Fibroblast of skin of back (primary cell): Measurements from ENCODE around the gene SENP6.
"Not testable (repeated sequence)": the region's sequence is repeated elsewhere in the genome, so short reads cannot be mapped to it uniquely, and the experiment has no call there.

Experiments
- DNase-seq: peaks from one replicate; pipeline ENCODE4 v3.0.0-alpha.2; 2013

The SENP6 gene

DNA sequence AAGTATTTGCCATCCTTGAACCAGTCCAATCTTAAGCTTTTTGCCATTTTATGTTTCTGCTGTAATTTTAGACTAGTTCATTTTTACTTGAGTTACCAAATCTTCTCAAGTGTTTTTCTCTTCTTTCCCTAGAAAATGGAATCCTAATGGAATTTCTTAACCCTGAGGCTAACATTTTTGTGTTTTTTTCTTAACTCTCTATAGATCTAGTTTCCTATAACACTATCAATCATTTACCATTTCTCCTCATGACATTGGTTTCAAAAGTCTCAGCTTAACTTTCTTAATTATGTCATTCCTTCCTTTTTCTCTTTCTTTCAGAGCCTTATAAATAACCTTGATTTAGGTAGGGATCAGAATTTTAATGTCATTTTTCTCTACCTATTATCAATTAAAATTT is 54.8 kb downstream of the SENP6 start:
- no peak for DNase-seq

- no peak for DNase-seq
These were observed 55.6 kb downstream of the SENP6 start for GRCh38 chr6:75657327-75657726.

GRCh38 chr6:75666592-75666991 is 64.9 kb downstream of the SENP6 start:
- no peak for DNase-seq

DNA sequence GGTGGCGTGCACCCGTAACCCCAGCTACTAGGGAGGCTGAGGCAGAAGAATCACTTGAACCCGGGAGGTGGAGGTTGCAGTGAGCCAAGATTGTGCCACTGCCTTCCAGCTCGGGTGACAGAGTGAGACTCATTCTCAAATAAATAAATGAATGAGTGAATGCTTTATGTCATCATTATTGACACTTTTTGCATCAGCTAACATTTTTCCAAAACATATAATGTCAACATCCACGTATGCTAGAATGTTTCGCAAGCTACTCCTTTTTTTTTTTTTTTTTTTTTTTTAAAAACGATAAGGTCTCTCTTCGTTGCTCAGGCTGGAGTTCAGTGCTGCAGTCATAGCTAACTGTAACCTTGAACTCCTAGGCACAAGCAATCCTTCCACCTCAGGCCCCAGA is 72.2 kb downstream of the SENP6 start:
- DNase-seq: no peak

DNA sequence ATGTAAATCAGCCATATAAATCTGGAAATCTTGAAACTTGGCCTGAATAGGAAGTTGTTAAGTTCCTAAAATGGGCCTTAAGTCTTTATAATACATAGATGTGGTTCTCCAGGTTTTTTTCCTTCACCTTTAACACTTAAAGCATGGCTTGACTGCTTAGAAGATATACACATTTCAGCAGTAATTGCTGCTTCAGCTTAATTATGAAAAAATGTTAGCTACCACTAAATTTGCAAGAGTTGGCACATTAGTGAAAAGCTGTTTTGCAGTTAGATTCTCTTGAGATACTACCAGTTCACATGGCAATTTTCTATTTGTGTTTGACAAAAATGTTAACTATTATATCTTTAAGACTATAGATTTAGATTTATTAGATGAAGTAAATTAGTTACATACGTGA is 74.7 kb downstream of the SENP6 start:
- no peak for DNase-seq

DNA sequence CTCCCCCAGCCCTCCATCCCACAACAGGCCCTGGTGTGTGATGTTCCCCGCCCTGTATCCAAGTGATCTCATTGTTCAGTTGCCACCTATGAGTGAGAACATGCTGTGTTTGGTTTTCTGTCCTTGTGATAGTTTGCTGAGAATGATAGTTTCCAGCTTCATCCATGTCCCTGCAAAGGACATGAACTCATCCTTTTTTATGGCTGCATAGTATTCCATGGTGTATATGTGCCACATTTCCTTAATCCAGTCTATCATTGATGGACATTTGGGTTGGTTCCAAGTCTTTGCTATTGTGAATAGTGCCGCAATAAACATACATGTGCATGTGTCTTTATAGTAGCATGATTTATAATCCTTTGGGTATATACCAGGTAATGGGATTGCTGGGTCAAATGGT is 80.9 kb downstream of the SENP6 start:
- DNase-seq: not testable (repeated sequence)

- DNase-seq: not testable (repeated sequence)
These were observed 81.3 kb downstream of the SENP6 start for GRCh38 chr6:75683005-75683404.

DNA sequence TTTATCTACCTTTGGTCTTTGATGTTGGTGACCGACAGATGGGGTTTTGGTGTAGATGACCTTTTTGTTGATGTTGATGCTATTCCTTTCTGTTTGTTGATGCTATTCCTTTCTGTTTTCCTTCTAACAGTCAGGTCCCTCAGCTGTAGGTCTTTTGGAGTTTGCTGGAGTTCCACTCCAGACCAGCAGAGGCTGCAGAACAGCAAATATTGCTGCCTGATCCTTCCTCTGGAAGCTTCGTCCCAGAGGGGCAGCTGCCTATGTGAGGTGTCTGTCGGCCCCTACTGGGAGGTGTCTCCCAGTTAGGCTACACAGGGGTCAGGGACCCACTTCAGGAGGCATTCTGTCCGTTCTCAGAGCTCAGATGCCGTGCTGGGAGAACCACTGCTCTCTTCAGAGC is 85.9 kb downstream of the SENP6 start:
- not testable (repeated sequence) for DNase-seq

DNA sequence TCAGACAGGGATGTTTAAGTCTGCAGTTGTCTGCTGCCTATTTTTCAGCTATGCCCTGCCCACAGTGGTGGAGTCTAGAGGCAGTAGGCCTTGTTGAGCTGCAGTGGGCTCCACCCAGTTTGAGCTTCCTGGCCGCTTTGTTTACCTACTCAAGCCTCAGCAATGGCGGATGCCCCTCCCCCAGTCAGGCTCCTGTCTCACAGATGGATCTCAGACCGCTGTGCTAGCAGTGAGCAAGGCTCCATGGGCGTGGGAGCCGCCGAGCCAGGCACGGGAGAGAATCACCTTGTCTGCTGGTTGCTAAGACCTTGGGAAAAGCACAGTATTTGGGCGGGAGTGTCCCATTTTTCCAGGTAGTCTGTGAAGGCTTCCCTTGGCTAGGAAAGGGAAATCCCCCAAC is 86.3 kb downstream of the SENP6 start:
- not testable (repeated sequence) for DNase-seq

DNA sequence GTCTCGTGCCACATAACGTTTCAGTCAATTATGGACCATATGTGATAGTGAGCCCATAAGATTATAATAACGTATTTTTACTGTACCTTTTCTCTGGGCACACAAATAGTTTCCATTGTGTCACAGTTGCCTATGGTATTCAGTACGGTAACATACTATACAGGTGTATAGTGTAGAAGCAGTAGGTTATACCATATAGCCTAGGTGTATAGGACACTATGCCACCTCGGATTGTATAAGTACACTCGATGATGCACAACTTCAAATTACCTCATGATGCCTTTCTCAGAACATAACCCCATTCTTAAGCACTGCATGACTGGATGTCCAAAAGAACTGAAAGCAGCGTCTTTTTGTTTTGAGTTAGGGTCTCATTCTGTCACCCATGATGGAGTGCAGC is 87.9 kb downstream of the SENP6 start:
- DNase-seq: no peak

- DNase-seq: peak; percentile 14
These were observed 89.3 kb downstream of the SENP6 start for GRCh38 chr6:75691012-75691411.

GRCh38 chr6:75693534-75693933 is 91.9 kb downstream of the SENP6 start:
- DNase-seq: peak; percentile 33

GRCh38 chr6:75694406-75694805 is 92.7 kb downstream of the SENP6 start:
- DNase-seq: no peak

DNA sequence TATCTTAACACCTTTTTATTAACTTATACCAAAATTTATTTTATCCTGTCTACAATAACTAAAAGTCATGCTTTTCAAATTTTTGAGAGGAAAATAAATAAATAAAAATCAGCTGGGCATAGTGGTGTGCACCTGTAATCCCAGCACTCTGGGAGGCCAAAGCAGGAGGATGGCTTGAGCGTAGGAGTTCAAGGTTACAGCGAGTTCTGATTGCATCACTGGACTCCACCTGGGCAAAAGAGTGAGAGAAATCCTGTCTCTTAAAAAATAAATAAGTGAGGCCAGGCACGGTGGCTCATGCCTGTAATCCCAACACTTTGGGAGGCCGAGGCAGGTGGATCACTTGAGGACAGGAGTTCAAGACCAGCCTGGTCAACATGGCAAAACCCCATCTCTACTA is 106.7 kb downstream of the SENP6 start:
- DNase-seq: not testable (repeated sequence)

DNA sequence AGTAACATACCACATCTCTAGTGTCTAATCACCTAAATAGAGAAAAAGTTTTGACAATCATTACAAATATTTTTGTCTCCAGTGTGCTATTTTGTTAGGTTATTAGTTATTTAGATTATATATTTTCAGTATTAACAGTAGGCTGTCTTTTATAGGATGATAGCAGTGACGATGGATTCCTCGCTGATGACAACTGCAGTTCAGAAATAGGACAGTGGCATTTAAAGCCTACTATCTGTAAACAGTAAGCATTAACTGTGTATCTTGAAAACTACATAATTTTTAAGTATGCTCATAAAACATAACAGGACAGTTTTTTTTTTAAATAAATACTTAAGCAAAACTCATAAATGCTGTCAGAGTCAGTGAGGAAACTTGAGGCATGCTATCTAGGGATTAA is 109.5 kb downstream of the SENP6 start:
- no peak for DNase-seq

DNA sequence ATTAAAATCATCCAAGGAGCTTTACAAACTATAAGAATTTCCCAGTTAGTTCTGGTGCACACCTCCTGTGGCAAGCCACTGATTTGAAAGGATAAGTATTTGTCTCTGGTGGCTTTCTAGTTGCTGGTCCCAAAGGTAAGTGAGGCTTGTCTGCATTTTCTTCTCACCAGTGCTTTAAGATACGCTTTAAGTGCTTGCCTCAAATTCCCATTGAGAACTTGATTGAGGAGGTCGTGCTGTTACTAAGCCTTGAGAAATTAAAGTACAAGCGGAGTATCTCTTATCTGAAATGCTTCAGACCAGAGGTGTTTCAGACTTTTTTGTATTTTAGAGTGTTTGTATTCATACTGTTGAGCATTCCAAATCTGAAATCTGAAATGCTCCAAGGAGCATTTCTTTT is 117.5 kb downstream of the SENP6 start:
- DNase-seq: no peak

GRCh38 chr6:75723382-75723781 is 121.7 kb downstream of the SENP6 start:
- DNase-seq: no peak

DNA sequence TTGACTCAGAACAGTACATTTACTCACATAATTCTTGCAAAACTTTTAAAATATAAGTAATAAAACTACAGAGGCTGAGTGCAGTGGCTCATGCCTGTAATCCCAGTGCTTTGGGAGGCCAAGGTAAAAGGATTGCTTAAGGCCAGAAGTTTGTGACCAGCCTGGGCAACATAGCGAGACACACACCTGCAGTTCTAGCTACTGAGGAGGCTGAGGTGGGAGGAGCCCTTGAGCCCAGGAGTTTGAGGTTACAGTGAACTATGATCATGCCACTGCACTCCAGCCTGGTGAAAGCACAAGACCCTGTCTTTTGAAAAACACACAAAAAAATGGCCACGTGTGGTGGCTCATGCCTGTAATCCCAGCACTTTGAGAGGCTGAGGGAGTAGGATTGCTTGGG is 125.5 kb downstream of the SENP6 start:
- DNase-seq: no peak

- not testable (repeated sequence) for DNase-seq
These were observed 129.3 kb downstream of the SENP6 start for GRCh38 chr6:75731029-75731428.

- DNase-seq: peak; percentile 52
These were observed 134.0 kb downstream of the SENP6 start for GRCh38 chr6:75735491-75736186.

DNA sequence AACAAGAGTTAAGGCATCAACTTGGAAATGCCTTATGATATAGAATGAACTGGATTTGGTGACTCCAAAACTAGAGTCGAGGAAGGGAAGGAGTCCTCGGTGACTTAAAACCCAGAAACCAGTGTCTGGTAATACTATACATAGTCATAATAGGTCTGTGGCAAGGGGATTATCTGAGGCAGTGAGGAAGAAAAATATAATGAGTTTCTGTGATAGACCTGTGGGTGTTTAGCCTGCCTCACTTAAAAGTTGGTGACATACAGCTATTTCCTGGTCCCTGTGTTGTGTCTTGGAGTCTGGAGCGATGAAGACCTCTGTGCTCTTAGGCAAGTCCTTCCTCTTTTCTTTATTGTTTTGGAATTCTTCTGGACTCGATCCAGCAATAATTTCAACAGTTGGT is 142.3 kb downstream of the SENP6 start:
- DNase-seq: no peak

DNA sequence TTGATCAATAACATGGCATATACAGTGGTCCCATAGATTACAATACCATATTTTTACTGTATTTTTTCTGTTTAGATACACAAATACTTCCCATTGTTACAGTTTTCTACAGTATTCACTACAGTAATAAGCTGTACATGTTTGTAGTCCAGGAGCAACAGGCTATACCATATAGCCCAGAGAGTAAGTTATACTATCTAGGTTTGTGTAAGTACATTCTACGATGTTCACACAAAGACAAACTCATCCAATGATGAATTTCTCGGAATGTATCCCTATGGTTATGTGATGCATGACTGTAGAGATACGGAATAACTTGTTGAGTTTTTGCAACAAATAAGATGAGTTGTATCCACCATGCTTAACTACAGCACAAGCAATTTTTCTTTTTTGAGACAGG is 143.7 kb downstream of the SENP6 start:
- no peak for DNase-seq

DNA sequence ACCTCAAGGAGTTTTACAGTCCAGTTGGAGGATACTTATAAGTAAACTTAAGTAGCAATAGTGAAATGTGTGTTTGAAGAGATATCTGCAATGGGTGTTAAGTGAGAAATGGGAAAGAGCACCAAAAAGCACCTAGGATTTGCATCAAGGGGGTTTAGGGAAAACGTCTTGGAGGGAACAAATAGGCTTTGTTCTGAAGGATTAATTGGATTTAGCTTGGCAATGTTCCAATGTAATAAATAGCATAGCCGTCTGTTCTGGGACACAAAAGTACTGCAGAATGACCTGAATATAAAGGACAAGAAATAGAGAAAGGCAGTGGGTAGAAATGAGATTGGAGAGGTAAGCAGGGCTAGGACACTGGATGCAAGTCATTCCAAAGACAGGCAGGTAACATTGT is 144.5 kb downstream of the SENP6 start:
- no peak for DNase-seq

- no peak for DNase-seq
These were observed 145.7 kb downstream of the SENP6 start for GRCh38 chr6:75747152-75747992.
